DMS153 (cell line): ENCODE data around the gene NADSYN1.

Experiments
- DNase-seq: peaks from one replicate; lab custom pipeline; 2025; lab: John Stamatoyannopoulos, UW

Gene NADSYN1

DNA sequence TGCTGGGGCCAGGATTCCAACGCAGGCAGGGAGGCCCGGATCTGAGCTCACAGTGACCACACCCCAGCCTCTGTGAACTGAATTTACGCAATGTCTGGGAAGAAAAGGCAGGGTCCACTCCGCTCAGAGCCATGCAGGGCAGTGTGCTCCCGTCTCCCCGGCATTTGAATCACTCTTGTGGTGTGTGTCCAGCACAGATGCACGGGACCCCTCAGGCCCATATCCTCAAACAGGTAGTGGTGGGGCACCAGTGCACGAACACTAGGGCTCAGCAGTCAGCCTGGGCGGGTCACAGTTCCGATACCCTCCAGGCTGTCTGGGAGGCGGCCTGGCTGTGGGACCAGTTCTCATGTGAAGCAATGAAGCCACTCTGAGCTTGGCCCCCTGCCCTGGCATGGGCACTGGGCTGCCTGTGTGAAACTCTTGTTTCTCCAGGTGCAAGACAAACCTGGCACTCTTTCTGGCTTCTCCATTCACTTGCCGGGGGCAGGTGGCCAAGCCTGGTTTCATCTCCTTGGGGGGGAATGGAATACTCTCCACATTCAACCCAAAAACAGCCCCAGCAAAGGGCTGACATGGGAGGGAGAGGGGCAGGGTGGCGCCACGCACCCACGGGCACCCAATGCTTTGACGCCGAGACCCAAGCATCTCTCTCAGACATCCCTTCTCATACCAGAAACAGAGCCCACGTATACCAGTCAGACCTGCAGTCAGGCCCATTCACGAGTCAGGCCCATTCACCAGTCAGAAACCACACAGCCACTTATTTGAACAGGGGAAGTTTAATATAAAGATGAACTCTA, 19.2 kb upstream of the NADSYN1 start:
- no peak for DNase-seq

DNA sequence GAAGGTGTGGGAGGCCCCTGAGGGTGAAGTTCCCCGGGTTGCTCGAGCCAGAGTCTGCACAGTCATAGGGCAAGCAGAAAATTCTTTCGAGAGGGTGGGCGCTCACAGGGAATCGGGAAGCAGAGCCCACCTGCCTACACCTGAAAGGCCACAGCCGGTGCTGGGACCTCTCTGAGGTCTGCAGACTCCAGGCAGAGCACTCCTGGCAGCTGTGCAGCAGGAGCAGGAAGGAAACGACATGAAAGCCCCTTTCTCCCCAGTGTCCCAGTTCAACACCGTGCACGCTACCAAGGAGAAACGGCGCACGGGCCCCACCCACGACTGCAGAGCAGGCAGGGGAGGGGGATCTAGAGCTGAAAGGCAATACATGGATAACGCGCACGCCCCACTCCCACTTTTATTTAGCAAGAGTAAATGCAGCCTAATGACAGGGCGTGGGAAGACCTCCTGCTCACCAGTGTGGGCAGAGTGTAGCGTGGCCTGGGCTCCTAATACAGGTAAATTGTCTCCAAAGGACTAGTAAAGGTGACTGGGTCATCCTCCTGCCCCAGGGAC, 18.4 kb upstream of the NADSYN1 start:
- no peak for DNase-seq

DNA sequence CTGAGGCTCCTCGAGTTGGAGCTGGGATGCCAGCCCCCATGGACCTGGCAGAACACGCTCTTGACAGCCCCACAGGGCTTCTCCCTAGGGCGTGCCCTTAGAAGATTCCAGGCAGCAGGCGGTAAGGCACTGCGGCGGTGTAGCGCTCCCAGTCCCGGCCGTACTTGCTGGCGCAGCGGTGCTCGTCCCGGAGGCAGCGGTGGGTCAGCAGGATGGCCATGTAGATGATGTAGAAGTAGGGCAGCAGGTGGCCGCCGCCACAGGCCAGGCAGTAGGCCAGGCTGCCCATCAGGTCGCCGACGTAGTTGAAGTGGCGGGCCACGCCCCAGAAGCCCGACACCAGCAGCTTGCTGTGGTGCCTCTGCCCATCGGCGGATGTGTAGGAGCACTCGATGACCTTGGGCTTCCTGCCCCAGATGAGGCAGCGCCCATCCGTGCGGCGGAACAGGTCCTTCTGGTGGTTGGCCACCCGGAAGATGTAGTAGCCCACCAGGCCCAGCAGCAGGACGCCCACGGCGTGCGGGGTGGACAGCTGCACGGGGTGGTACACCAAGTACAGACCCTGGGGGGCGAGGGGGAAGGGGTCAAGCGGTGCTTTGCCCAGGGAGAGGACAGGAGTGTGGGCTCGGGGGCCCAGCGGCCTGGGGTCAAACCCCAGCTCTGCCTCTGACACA, 17.6 kb upstream of the NADSYN1 start:
- DNase-seq, result no peak

DNA sequence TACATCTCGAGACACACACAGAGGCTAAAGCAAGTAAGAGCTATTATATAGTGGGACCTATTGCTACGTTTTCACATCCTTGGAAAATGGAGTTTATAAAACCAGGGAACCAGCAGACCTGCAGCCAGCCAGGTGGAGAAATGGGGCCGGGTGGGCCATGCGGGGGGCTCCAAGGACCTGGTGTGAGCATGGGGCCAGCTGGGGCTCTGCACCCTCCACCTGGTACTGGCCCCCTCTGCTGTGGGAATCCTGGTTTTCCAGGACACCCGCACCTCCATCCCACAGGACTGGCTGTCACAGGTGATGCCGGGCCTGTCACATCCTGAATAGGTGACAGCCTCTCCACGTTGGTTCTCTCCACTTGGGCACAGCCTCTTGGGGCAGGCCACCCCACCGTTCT, 16.1 kb upstream of the NADSYN1 start:
- no peak for DNase-seq

DNA sequence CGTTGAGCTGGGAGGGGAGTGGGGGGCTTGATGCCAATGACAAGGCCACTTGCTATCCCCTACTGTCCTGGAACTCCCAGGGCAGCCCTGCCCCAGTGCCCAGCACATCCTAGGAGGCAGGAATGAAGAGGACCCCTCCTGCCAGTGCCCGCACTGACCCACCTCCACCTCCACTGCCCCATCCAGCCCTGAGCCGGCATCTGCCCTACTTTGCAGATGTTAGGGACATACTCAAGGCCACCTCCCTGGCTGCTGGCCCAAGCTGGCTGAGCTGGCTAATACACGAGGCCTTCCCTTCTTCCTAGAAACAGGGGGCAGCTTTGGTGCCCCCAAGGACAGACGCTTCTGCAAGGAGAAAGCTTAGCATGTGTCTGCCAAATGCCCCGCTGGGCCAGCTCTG, 15.6 kb upstream of the NADSYN1 start:
- DNase-seq, result no peak

DNA sequence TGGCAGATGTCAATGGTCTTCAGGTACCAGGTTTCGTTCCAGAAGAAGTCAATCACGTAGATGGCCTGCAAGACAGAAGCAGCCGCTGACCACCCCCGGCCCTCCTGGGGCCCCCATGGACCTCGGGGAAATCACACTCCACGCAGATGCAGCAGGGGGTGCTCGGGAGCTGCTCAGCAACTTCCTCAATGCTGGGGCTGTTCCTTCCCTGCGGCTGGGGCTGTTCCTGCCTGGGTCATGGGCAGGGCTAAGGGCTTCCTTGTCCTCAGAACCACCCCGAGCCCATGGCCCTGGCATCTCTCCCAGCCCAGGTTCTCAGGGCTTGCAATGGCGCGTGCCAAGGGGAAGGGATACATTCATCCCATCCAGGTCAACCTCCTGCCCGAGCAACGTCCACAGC, 15.1 kb upstream of the NADSYN1 start:
- DNase-seq, result no peak

DNA sequence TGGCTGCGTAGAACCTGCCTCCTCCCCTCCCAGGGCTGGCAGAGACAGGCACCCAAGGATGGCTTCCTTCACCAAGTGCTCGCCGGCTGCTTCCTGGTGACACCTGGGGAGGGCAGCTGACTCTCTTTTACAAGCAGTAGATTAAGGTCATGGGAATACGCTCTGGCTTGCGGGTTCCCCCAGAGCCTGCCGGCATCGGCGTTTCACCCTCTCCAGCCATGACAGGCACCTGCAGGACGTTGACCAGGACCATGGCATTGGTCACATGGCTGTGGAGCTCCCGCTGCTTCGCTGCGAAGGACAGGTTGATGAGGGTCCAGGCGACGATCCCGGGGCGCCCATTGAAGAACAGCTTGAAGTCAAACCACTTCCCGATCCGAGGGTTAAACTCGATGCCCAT, 14.4 kb upstream of the NADSYN1 start:
- no peak for DNase-seq

DNA sequence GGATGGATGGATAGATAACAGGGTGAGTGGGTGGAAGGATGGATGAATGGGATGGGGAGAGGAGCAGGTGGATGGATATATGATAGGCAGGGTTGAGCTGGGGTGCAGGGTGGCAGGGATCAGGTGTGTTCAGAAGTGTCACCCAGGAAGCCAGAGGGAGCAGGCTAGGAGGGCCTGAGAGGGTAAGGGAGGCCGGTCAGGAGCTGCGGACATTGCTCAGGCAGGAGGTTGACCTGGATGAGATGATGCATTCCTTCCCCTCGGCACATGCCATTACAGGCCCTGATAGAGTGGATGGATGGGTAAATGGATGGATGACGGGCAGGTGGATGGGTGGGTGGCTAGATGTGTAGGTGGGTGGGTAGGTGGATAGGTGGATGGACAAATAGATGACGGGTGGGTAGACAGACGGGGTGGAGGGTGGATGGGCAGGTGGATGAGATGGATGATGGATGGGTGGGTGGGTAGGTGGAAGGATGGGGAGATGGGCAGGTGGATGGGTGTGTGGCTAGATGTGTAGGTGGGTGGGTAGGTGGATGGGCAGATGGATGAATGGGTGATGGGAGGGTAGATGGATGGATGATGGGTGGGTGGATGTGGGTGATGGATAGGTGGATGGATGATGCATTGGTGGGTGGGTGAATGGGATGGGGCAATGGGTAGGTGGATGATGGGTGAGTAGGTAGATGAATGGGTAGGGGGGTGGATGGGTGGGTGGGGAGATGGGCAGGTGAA, 12.8 kb upstream of the NADSYN1 start:
- no peak for DNase-seq

DNA sequence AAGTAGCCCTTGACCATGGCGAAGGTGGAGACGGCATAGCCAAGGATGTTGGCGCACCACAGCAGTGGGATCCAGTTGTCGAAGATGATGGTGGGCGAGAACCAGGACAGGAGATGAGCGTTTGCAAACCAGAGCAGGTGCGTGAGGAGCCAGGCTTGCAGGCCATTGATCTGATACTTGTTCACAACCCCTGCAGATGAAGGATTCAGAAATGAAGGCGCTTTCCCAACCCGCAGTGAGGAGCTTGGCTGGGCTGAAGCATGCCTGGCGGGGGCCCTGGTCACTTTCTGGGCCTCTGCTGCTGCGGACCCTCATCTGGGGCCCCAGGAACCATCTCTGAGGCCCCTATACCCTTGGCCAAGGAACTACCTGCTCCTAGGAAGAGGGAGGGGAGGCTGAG, 11.8 kb upstream of the NADSYN1 start:
- no peak for DNase-seq

DNA sequence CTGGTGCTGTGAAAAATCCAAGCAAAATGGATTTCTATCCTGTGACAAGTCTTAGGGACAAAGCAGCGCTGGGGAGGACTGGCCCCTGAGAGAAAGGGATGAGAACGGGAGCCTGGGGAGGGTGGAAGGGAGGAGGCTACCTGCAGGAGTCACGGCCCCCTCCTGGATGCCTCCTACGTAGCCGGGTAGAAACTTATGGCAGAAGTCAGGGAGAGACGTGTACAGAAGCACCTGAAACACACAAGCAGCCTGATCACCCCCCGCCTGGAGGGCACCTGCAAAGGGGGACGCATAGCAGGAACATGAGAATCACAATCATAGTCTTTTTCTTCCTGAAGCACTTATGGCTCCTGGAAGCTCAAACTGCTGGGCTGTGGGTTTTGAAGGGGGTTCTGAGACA, 10.9 kb upstream of the NADSYN1 start:
- DNase-seq, result no peak

DNA sequence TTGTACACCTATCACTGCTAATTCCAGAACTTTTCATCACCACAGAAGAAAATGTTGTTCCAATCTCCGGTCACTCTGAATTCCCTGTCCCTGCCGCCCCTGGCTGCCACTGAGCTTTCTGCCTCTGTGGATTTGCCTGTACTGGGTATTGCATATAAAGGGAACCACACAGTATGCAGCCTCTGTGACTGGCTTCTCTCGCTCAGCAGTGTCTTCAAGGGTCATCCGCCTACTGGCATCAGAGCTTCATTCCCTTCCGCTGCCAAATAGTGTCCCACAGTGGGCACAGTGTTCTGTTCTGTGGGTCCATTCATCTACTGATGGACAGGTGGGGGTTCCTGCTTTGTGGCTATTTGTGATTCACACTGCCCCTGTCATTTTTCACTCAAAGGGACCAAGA, 10.1 kb upstream of the NADSYN1 start:
- no peak for DNase-seq

DNA sequence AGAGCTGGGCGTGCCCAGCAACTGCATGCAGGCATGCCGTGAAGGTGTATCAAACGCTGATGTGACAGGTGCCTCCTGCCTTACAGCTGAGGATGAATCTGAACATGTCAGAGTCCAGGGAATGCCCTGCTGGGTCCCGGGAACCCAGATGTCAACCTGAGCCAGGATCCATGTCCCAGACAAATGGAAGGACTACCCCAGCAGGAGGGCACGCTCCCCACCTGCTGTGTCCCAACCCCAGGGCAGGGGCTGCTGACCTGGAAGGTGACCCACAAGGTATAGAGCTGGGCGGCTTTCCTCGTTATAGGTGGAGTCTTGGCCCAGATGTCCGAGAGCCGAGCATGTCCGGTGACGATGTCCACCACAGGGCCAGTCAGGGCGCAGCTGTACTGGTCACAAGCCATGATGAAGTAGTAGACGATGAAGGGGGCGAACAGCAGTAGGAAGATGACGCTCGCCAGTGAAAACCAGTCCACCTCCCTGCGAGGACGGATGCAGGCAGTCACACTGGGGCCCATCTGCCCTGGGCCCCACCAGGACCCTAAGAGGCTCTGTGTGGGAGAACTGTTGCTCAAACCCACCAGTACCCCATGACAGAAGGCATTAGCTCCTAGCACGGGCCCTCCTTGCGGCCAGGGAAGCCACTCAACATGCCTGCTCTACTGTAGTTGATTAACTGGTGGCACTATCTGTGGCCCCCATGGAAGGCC, 9.1 kb upstream of the NADSYN1 start:
- no peak for DNase-seq

DNA sequence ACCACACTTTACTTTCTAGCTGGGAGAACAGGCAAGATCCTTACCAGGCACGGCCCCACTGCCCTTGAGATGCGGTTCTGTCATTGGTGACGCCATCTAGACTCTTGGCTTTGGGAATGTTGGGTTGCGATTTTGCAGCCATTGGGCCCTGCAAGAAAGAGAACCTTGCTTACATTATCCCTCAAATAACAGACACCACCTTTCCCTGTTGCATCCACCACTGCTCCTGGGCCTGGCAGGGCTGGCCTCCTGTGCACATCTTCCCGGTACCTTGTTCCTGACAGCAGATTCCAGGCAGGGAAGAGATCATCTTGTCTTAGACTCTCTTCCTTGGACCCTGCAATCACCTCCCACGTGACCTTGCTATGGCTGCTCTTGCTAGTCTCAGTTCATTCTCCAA, 8.2 kb upstream of the NADSYN1 start:
- DNase-seq, result no peak

DNA sequence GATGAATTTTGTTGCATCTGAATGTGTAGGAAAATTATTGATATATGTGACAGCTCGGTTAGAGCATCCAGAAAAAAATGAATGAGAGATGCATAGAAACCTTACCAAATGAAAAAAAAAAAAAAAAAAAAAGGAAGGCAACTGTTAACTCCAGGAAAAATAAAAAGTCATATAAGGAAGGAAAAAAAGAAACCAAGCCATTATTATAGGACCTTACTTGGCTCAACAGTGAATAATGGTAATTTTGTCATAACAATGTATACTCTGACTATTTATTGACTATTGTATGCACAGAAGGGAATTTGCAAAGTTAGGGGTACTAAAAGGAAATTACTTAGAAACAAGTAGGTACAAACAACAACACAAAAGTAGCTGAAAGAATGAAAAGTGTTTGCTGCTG, 6.9 kb upstream of the NADSYN1 start:
- no peak for DNase-seq

DNA sequence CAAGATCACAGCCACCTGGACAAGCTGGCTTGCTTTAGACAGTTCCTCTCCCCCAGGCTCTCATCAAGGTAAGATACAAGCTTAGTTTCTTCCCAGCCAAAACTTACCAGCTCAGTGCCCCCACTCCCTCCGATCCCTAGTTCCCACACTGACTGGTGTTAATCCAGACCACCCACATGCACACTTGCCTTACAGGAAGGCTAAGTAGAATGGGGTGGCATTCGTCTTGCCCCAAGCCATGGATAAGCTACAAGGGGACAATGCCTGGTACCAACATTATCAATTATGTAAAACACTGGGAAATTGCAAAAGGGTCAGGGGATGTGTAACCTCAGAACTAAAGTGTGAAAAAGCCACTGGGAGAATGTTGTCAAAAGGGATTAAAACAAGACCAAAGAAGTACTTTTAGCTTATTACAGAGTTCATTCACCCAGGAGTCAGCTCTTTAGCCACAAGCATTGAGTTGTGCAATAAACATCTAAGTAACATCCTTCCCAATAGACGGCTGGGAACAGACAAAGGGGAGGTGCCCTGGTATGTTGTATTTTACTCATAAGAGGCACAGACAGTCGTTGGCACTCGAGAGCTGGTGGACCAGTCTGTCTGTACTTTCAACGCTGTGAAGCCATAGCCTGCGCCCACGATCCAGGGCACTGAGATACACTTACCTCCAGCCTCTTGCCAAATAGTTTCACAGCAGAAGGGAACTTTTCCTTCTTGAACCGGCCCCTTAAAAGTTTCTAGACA, 5.9 kb upstream of the NADSYN1 start:
- DNase-seq, result no peak

DNA sequence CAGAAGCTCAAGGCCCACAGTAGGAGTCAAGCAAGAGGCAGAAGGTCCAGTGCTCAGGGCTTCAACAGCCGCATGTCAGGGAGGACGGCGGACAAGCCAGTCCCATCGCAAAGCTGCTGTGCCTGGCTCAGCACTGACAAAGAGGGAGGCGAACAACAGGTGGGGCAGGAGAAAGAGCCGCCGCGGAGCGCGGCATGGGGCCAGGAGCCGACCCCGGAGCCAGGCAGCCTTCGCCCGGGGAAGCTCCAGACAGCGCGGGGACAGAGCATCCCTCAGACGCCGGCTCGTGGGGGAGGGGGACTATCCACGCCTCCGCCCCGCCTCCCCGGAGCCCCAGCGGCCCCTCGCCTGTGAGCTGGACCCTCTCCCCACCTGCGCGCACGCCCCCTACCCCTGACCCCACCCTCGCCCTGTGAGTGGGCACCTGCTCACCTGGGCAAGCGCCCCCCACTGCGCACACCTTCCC, 5.2 kb upstream of the NADSYN1 start:
- DNase-seq, result no peak

DNA sequence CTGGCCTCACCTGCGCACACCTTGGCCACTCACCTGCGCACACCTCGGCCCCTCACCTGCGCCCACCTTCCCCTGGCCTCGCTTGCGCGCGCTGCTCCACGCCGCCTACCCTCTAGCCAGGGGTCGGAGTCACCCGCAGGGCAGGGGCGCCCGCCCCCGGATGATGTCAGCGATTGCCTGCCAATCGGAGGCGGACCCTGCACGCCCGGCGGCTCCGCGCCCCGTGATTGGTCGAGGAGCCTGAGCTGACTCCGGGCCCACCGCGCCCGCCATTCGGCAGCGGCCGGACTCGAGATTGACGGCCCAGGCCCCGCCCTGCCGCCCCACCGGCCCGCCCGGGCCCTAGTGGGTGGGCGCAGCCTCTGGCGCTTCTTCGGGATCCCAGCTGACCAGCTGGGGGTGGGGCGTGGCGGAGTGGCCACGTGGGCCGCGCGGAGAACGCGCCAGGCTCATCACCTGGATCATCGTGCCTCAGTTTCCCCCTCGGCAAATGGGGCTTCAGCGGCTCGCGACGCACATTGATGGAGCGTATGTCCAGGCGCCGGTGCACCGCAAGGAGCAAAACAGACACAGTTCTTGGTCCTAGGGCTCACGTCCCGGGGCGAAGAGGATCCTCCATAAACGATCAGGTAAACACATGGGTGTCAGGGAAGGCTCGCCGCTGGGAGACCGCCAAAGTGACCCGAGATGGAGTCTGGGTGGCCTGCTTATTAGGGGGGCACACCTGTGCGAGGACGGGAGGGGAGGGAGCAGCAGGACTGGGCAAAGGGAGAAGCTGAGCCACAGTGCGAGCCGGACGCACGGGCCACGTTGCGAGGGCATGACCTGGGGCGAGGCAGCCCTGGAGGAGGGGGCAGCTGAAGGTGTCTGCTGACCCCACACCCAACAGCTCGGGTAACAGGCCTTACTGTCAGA, 4.5 kb upstream of the NADSYN1 start, which contains the start of gene DHCR7:
TSS of gene DHCR7 (minus strand) at position 137 of the 915 bp plus-strand sequence. CDS start 3,441 bp downstream, outside the sequence.
- DNase-seq, result peak; percentile 84

DNA sequence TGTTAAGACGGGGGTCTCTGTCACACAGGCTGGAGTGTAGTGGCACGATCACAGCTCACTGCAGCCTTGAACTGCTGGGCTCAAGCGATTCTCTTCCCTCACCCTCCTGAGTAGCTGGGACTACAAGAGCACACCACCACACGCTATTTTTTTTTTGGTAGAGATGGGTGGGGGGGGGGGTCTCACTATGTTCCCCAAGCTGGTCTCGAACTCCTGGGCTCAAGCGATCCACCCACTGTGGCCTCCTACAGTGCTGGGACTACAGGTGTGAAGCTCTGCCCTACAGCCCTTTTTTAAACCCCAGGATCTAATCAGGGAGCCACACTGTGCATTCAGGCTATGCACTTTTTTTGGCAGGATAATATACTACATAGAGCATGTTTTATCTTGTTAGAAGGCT, 3.4 kb upstream of the NADSYN1 start:
- DNase-seq, result no peak

DNA sequence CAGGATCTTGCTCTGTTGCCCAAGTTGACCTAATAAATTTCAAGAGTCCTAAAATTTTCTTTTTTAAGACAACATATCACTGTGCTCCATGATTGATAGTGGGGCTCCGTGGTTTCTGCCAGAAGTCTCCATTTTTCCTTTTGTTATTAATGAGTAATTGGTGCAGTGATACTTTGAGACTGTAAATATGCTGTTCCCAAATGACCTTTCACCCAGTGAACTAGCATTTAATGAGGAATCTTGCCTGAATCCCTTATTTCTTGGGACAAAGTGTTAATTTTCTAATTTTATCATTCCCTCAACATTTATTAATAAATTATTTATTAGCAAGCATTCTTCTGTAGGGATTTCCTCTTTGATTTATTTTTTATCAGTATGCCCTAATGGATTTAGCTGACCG, 2.5 kb upstream of the NADSYN1 start:
- no peak for DNase-seq

DNA sequence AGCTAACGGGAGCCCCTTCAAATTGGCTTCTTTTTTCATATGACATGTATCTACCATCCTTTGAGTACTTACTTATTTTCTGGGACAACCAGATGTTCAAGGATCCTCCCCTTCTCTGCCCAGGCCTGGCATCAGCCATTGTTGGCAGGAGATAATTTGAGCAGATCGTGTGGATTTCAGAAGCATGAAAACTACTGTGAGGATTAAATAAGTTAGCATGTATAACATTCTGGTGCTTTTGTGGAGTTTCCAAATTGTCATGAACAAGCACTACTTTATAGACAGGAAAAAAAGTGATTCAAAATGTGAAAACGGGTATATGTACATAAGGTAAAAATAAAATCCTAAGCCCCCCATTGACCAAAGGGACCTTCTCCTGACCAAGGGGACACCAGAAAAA, 2.1 kb upstream of the NADSYN1 start:
- DNase-seq, result no peak
